Fibroblast of villous mesenchyme (primary cell): ENCODE results near the gene DIP2B. TPM values are rescaled to one million over a fixed set of nuclear protein-coding genes. Genes with fewer than 3 reads are reported as not detected.
A peak's percentile ranks its signal among the peaks of the same experiment; 100 is the strongest.

Experiments used
- DNase-seq: peaks from one replicate; pipeline ENCODE4 v3.0.0-alpha.2; 2010; ENCODE audit warnings: low read depth
- H3K4me3 ChIP-seq: 2 replicates; pipeline ENCODE4 v1.5.1; 2011; ENCODE audit warnings: low read depth, mild to moderate bottlenecking, low read length
- total RNA-seq: library from RNA; depleted of rRNA; stranded (reverse); fragments of >200 nt; gene quantifications from 2 replicates; pipeline ENCODE4 v1.2.3, GENCODE V29; 2012
- TF ChIP-seq, protein P1 (sequence below): IDR thresholded peaks from 2 replicates; pipeline ENCODE4 v1.5.1; 2012; ENCODE audit warnings: low read depth, mild to moderate bottlenecking, low read length; ENCODE audit not compliant: insufficient read depth

Gene DIP2B
- total RNA-seq, 1 donor = 29.8 TPM

- TF ChIP-seq, protein P1, sequence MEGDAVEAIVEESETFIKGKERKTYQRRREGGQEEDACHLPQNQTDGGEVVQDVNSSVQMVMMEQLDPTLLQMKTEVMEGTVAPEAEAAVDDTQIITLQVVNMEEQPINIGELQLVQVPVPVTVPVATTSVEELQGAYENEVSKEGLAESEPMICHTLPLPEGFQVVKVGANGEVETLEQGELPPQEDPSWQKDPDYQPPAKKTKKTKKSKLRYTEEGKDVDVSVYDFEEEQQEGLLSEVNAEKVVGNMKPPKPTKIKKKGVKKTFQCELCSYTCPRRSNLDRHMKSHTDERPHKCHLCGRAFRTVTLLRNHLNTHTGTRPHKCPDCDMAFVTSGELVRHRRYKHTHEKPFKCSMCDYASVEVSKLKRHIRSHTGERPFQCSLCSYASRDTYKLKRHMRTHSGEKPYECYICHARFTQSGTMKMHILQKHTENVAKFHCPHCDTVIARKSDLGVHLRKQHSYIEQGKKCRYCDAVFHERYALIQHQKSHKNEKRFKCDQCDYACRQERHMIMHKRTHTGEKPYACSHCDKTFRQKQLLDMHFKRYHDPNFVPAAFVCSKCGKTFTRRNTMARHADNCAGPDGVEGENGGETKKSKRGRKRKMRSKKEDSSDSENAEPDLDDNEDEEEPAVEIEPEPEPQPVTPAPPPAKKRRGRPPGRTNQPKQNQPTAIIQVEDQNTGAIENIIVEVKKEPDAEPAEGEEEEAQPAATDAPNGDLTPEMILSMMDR = no peak
- DNase-seq = no peak
- H3K4me3 ChIP-seq = no peak overlapping the region
Measured at GRCh38 chr12:50557421-50557820, 52.6 kb downstream of the DIP2B start.

DNA sequence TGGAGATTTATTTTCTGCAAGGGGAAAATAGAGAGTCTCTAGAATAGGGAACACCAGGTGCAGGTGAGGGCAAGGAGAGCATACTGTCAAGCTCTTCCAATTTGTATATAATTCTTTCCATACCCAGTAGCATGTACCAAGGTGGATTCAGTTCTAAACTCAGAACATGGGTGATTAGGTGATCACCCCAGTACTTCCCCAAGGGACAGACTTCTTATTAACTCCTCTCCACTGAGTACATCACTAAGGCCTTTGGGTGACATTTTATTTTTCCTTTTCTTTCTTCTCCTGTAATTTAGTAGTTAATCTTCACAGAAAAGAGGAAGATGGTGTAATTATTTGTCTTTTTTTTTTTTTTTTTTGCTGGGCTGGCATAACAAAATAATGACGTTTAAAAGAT is 54.2 kb downstream of the DIP2B start:
- DNase-seq = no peak
- TF ChIP-seq, protein P1 = no peak
- H3K4me3 ChIP-seq = no peak overlapping the region

- TF ChIP-seq, protein P1 = no peak
- H3K4me3 ChIP-seq = no peak overlapping the region
- DNase-seq = no peak
Measured at GRCh38 chr12:50562520-50563433, 58.0 kb downstream of the DIP2B start.

- no peak overlapping the region for H3K4me3 ChIP-seq
- no peak for DNase-seq
- TF ChIP-seq, protein P1 = no peak
Measured at GRCh38 chr12:50563434-50563787, 58.6 kb downstream of the DIP2B start.

GRCh38 chr12:50564237-50564947 is 59.6 kb downstream of the DIP2B start:
- TF ChIP-seq, protein P1 = no peak
- H3K4me3 ChIP-seq = no peak overlapping the region
- DNase-seq = peak; percentile 39

GRCh38 chr12:50564948-50565297 is 60.1 kb downstream of the DIP2B start:
- no peak overlapping the region for H3K4me3 ChIP-seq
- no peak for DNase-seq
- TF ChIP-seq, protein P1 = no peak
